BLaER1 treated with 17β-estradiol and CSF1 and Interleukin-3, amounts not matched to agents 10 nM and 100 nM (cell line): ENCODE data around the gene SPATA24.

ENCODE experiments used
- H3K27ac ChIP-seq, 11 experiments: shearing (Covaris generic); formaldehyde crosslinking; 2 replicates each; pipeline ENCODE4 v1.8.1; 2022
- H3K27me3 ChIP-seq, 11 experiments: shearing (Covaris generic); formaldehyde crosslinking; 2 replicates each; pipeline ENCODE4 v1.8.1; 2022
- H3K36me3 ChIP-seq, 11 experiments: shearing (Covaris generic); formaldehyde crosslinking; 2 replicates each; pipeline ENCODE4 v1.8.1; 2022
- H3K4me1 ChIP-seq, 10 experiments: shearing (Covaris generic); formaldehyde crosslinking; 2 replicates each; pipeline ENCODE4 v1.8.1; 2022
- H3K4me2 ChIP-seq, 11 experiments: shearing (Covaris generic); formaldehyde crosslinking; 2 replicates each; pipeline ENCODE4 v1.8.1; 2022
- H3K4me3 ChIP-seq, 10 experiments: shearing (Covaris generic); formaldehyde crosslinking; 2 replicates each; pipeline ENCODE4 v1.8.1; 2022
- H3K9ac ChIP-seq, 11 experiments: shearing (Covaris generic); formaldehyde crosslinking; 2 replicates each; pipeline ENCODE4 v1.8.1; 2022
- H3K9me3 ChIP-seq, 11 experiments: shearing (Covaris generic); formaldehyde crosslinking; replicated peaks in 1 of 11; 2 replicates each; pipeline ENCODE4 v1.8.1; 2022
- H4K20me1 ChIP-seq, 11 experiments: shearing (Covaris generic); formaldehyde crosslinking; 2 replicates each; pipeline ENCODE4 v1.8.1; 2022
- Cebpa-rat ChIP-seq, 11 experiments: shearing (Covaris generic); IDR thresholded peaks; 2 replicates each; pipeline ENCODE4 v1.8.1; 2022

The SPATA24 gene

GRCh38 chr5:139419226-139420192 lies 15.6 kb upstream of the SPATA24 start:
- peak overlapping the region; percentile 1 to 86 (median 69); a peak in 18 of 22 replicates for H3K4me2 ChIP-seq
- no peaks in the 10 kb centered on the region; a peak in 1 of 22 replicates for H3K9me3 ChIP-seq
- H3K4me3 ChIP-seq = no peak overlapping the region
- H3K27ac ChIP-seq = peak overlapping the region in 5 of 11 experiments; percentile 4 to 33 (median 22); a peak in 7 of 22 replicates
- peak overlapping the region in 8 of 11 experiments; percentile 8 to 32 (median 20); a peak in 10 of 22 replicates for H3K9ac ChIP-seq
- H3K27me3 ChIP-seq = no peaks in the 10 kb centered on the region
- H3K36me3 ChIP-seq = peaks cover 6 to 43% (median 21%) of the 10 kb centered on the region in 11 experiments; a peak in 19 of 22 replicates
- no peak for TF ChIP-seq Cebpa-rat (IDR thresholded peaks at IDR 0.05)
- H4K20me1 ChIP-seq = no peaks in the 10 kb centered on the region
- H3K4me1 ChIP-seq = peaks cover 57 to 80% (median 65%) of the 10 kb centered on the region in 10 experiments

- TF ChIP-seq Cebpa-rat (IDR thresholded peaks at IDR 0.05) = no peak
- peaks cover 3 to 37% (median 18%) of the 10 kb centered on the region in 11 experiments; a peak in 17 of 22 replicates for H3K36me3 ChIP-seq
- H3K4me3 ChIP-seq = no peak overlapping the region
- peak overlapping the region; percentile 27 to 86 (median 69); a peak in 20 of 22 replicates for H3K4me2 ChIP-seq
- H3K9ac ChIP-seq = peak overlapping the region in 8 of 11 experiments; percentile 7 to 32 (median 20); a peak in 4 of 22 replicates
- H3K9me3 ChIP-seq = no peaks in the 10 kb centered on the region; a peak in 1 of 22 replicates
- H3K27me3 ChIP-seq = no peaks in the 10 kb centered on the region
- no peaks in the 10 kb centered on the region for H4K20me1 ChIP-seq
- H3K4me1 ChIP-seq = peaks cover 54 to 84% (median 69%) of the 10 kb centered on the region in 10 experiments
- H3K27ac ChIP-seq = peak overlapping the region in 2 of 11 experiments; percentile 22 to 33; a peak in 3 of 22 replicates
Observed at GRCh38 chr5:139418793-139419192, 14.9 kb upstream of the SPATA24 start.

- H3K4me2 ChIP-seq = peak overlapping the region; percentile 27 to 86 (median 69); a peak in 21 of 22 replicates
- 0 out of 22 replicates have a peak overlapping the region, but pooled peaks of 3 of the 11 experiments have one; percentile 5 to 14 (median 9) for H3K9ac ChIP-seq
- H3K4me3 ChIP-seq = no peak overlapping the region
- no peaks in the 10 kb centered on the region for H4K20me1 ChIP-seq
- peak overlapping the region in 4 of 11 experiments; percentile 28 to 52 (median 37); a peak in 5 of 22 replicates for H3K27ac ChIP-seq
- H3K27me3 ChIP-seq = no peaks in the 10 kb centered on the region
- TF ChIP-seq Cebpa-rat (IDR thresholded peaks at IDR 0.05) = no peak
- H3K9me3 ChIP-seq = no peaks in the 10 kb centered on the region; a peak in 1 of 22 replicates
- H3K36me3 ChIP-seq = peaks cover 0 to 50% (median 16%) of the 10 kb centered on the region in 11 experiments; a peak in 16 of 22 replicates
- H3K4me1 ChIP-seq = peaks cover 53 to 82% (median 65%) of the 10 kb centered on the region in 10 experiments
Observed at GRCh38 chr5:139417214-139417613, 13.3 kb upstream of the SPATA24 start.

DNA sequence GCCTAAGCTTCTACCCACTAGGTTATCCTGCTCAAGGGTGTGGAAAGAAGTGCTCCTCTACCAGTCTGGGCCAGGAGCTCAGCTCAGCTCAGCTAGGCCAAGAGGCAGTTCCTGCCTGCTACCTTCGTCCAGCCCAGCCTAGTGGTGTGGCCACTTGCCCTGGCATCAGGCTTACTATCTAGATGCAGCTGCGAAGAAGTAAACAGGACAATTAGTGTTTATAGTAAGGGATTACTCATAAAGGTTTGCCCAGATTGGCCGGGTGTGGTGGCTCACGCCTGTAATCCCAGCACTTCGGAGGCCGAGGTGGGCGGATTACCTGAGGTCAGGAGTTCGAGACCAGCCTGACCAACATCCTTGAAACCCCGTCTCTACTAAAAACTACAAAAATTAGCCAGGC lies 12.8 kb upstream of the SPATA24 start:
- peaks cover 53 to 80% (median 66%) of the 10 kb centered on the region in 10 experiments for H3K4me1 ChIP-seq
- H3K4me3 ChIP-seq = no peak overlapping the region
- peak overlapping the region in 7 of 11 experiments; percentile 28 to 62 (median 45); a peak in 14 of 22 replicates for H3K27ac ChIP-seq
- peak overlapping the region in 2 of 11 experiments; percentile 4 to 9; a peak in 1 of 22 replicates for H3K9ac ChIP-seq
- no peaks in the 10 kb centered on the region for H4K20me1 ChIP-seq
- H3K27me3 ChIP-seq = no peaks in the 10 kb centered on the region
- peak overlapping the region; percentile 27 to 86 (median 69) for H3K4me2 ChIP-seq
- peaks cover 0 to 50% (median 16%) of the 10 kb centered on the region in 11 experiments; a peak in 16 of 22 replicates for H3K36me3 ChIP-seq
- TF ChIP-seq Cebpa-rat (IDR thresholded peaks at IDR 0.05) = no peak
- no peaks in the 10 kb centered on the region; a peak in 1 of 22 replicates for H3K9me3 ChIP-seq

DNA sequence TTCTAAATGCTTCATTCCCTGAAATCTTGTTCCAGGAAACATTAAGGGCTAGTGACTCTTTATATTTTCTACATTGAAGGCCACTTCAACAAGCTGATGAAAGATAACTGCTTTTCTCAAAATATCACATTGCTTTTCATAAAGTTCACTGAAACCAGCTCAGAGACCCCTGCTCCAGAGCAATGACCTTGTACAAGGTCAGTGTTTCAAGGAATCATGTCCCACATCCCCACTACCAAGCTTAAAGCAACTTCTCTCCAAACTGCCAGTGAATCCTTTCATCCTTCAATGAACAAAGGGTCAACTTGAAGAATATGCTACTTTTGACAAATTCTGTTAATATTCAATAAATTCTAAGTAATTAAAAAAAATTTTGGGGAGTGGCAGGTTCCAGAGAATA lies 12.0 kb upstream of the SPATA24 start:
- Histone ChIP-seq H3K27ac (peak overlapping the region in 8 of 11 experiments; percentile 13 to 62 (median 34); a peak in 11 of 22 replicates), H3K9ac (peak overlapping the region in 3 of 11 experiments; percentile 4 to 36 (median 36); a peak in 5 of 22 replicates), H3K4me3 (no peak overlapping the region), H3K4me1 (peaks cover 53 to 82% (median 66%) of the 10 kb centered on the region in 10 experiments), H4K20me1 (no peaks in the 10 kb centered on the region), H3K27me3 (no peaks in the 10 kb centered on the region), H3K9me3 (no peaks in the 10 kb centered on the region; a peak in 1 of 22 replicates), H3K36me3 (peaks cover 0 to 42% (median 15%) of the 10 kb centered on the region in 11 experiments; a peak in 16 of 22 replicates), H3K4me2 (peak overlapping the region; percentile 27 to 86 (median 69); a peak in 21 of 22 replicates)
- TF ChIP-seq Cebpa-rat (IDR thresholded peaks at IDR 0.05) = no peak

GRCh38 chr5:139415221-139415861 lies 11.5 kb upstream of the SPATA24 start:
- Histone ChIP-seq H3K4me1 (peaks cover 53 to 80% (median 66%) of the 10 kb centered on the region in 10 experiments), H4K20me1 (no peaks in the 10 kb centered on the region), H3K9ac (peak overlapping the region in 3 of 11 experiments; percentile 18 to 36 (median 36); a peak in 5 of 22 replicates), H3K9me3 (no peaks in the 10 kb centered on the region; a peak in 1 of 22 replicates), H3K27me3 (no peaks in the 10 kb centered on the region), H3K4me3 (no peak overlapping the region), H3K4me2 (peak overlapping the region; percentile 27 to 86 (median 69); a peak in 21 of 22 replicates), H3K36me3 (peaks cover 0 to 39% (median 12%) of the 10 kb centered on the region in 11 experiments; a peak in 12 of 22 replicates), H3K27ac (peak overlapping the region in 8 of 11 experiments; percentile 11 to 62 (median 34); a peak in 11 of 22 replicates)
- no peak for TF ChIP-seq Cebpa-rat (IDR thresholded peaks at IDR 0.05)

DNA sequence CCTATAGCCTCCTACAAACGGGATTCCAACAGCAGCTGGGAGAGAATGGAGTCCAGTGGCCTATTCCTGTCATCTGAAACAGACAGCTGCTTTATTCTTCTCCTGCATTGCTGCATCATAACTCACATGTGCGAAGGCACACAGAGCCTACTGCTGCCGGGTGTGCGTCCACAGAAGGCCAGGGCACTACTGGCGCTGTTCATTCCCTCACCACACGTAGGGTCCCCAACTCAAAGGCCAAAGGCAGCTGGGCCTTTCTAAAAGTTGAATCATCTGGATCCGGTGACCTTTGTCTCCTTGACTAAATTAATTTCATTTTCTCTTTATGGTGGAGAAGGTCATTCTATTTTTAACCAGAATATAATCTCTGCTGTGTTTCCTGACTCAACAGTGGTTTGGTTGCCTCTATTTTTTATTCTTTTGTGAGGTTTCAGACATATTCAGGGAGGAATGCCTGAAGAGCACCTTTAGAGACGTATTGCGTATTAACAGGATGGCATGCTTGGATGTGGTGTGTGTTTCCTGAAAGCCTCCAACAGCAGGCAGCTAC lies 10.8 kb upstream of the SPATA24 start:
- Histone ChIP-seq H3K4me1 (peaks cover 53 to 76% (median 61%) of the 10 kb centered on the region in 10 experiments), H3K9me3 (no peaks in the 10 kb centered on the region; a peak in 1 of 22 replicates), H3K27me3 (no peaks in the 10 kb centered on the region), H4K20me1 (no peaks in the 10 kb centered on the region), H3K9ac (peak overlapping the region in 4 of 11 experiments; percentile 2 to 37 (median 26); a peak in 2 of 22 replicates), H3K36me3 (peaks cover 0 to 35% (median 11%) of the 10 kb centered on the region in 11 experiments; a peak in 12 of 22 replicates), H3K4me3 (no peak overlapping the region), H3K4me2 (peak overlapping the region in 10 of 11 experiments; percentile 35 to 86 (median 72); a peak in 20 of 22 replicates), H3K27ac (peak overlapping the region in 7 of 11 experiments; percentile 5 to 62 (median 36); a peak in 10 of 22 replicates)
- TF ChIP-seq Cebpa-rat (IDR thresholded peaks at IDR 0.05) = no peak
